K562 (cell line): ENCODE data around the gene PLK1. TPM values are rescaled to one million over a fixed set of nuclear protein-coding genes. Genes with fewer than 3 reads are reported as not detected.
A peak's percentile ranks its signal among the peaks of the same experiment; 100 is the strongest.

Source experiments
- ASH1L ChIP-seq: fragments of 450-650 bp; IDR thresholded peaks from 2 replicates; pipeline ENCODE4 v1.6.1; 2018; ENCODE audit warnings: borderline replicate concordance, mild to moderate bottlenecking, low read depth; ENCODE audit not compliant: partially characterized antibody
- ATF6 ChIP-seq: sonication (generic); formaldehyde crosslinking; IDR thresholded peaks from 2 replicates; pipeline ENCODE4 v1.4.0; 2020; ENCODE audit warnings: mild to moderate bottlenecking, missing genetic modification reagents
- BCLAF1 ChIP-seq, 2 experiments: fragments of 450-650 bp in 1 of 2; IDR thresholded peaks; 2 replicates each; pipeline ENCODE4 v1.6.1; 2011 to 2017; ENCODE audit warnings: low read depth in 2 of 2, antibody characterized with exemption in 1 of 2, borderline replicate concordance in 1 of 2, low read length in 1 of 2, mild to moderate bottlenecking in 1 of 2, mixed read lengths in 1 of 2; ENCODE audit not compliant: control insufficient read depth in 1 of 2
- CREB3L1 ChIP-seq: fragments of 450-650 bp; IDR thresholded peaks from 2 replicates; pipeline ENCODE4 v1.6.1; 2014; ENCODE audit warnings: low read depth, mild to moderate bottlenecking, moderate library complexity, borderline replicate concordance
- CREM ChIP-seq: IDR thresholded peaks from 2 replicates; pipeline ENCODE4 v1.6.1; 2014; ENCODE audit warnings: antibody characterized with exemption, low read depth
- FOXJ2 ChIP-seq: fragments of 200-800 bp; sonication (Bioruptor generic); IDR thresholded peaks from 2 replicates; pipeline ENCODE4 v1.6.1; 2016; ENCODE audit warnings: missing genetic modification characterization, missing compliant biosample characterization
- GATA2 ChIP-seq: sonication (generic); formaldehyde crosslinking; IDR thresholded peaks from 2 replicates; pipeline ENCODE4 v1.4.0; 2020; ENCODE audit warnings: mild to moderate bottlenecking, missing genetic modification reagents
- HDAC6 ChIP-seq: IDR thresholded peaks from 2 replicates; pipeline ENCODE4 v1.6.1; 2012; ENCODE audit warnings: low read depth, mild to moderate bottlenecking, control low read depth, inconsistent platforms, low read length, moderate library complexity
- HMG20B ChIP-seq: fragments of 250-450 bp; sonication (Bioruptor Pico); IDR thresholded peaks from 2 replicates; pipeline ENCODE4 v1.5.0; 2021; ENCODE audit warnings: mild to moderate bottlenecking
- OTX1 ChIP-seq: fragments of 450-650 bp; formaldehyde crosslinking; IDR thresholded peaks from 2 replicates; pipeline ENCODE4 v1.4.0; 2022; ENCODE audit warnings: mild to moderate bottlenecking
- RFX5 ChIP-seq: IDR thresholded peaks from 2 replicates; pipeline ENCODE4 v1.6.1; 2011; ENCODE audit warnings: low read depth, mild to moderate bottlenecking, improper control_type of control experiment, low read length
- TEAD4 ChIP-seq, 2 experiments: sonication (generic) in 1 of 2; formaldehyde crosslinking in 1 of 2; IDR thresholded peaks; 2 replicates each; pipeline versions ENCODE4 v1.6.1 to v1.8.0; 2012 to 2022; ENCODE audit warnings: borderline replicate concordance in 1 of 2, inconsistent platforms in 1 of 2, low read length in 1 of 2, mild to moderate bottlenecking in 1 of 2, missing genetic modification reagents in 1 of 2
- THRB ChIP-seq: fragments of 450-650 bp; formaldehyde crosslinking; conservative IDR thresholded peaks from 2 replicates; pipeline ENCODE4 v1.4.0; 2022; ENCODE audit warnings: mild to moderate bottlenecking, missing genetic modification characterization
- ZBED1 ChIP-seq: IDR thresholded peaks from 2 replicates; pipeline ENCODE4 v1.6.1; 2014
- ZC3H8 ChIP-seq: fragments of 450-650 bp; IDR thresholded peaks from 2 replicates; pipeline ENCODE4 v1.6.1; 2017
- ZNF584 ChIP-seq: fragments of 200-800 bp; sonication (Bioruptor generic); IDR thresholded peaks from 2 replicates; pipeline ENCODE4 v1.6.1; 2016; ENCODE audit warnings: low read depth, mild to moderate bottlenecking, missing genetic modification characterization, missing compliant biosample characterization
- ZNF655 ChIP-seq: fragments of 250-450 bp; sonication (Bioruptor Pico); IDR thresholded peaks from 2 replicates; pipeline ENCODE4 v1.5.0; 2021
- polyA plus RNA-seq, 8 experiments: library from polyadenylated mRNA; depleted of rRNA in 4 of 8; stranded (reverse) in 5 of 8; unstranded in 3 of 8; fragments of >200 nt; fragmentation: Nextera tagmentation in 2 of 8; fragmentation: Illumina TruSeq in 1 of 8; extraction: Ambion mirVana in 2 of 8; extraction: Trizol in 1 of 8; gene quantifications; 2 replicates each; pipeline versions ENCODE4 v1.2.1 to v1.2.3, GENCODE V29; 2011 to 2014; ENCODE audit warnings: inconsistent platforms in 1 of 8, missing spikeins in 1 of 8
- total RNA-seq, 7 experiments: library from RNA; depleted of rRNA in 6 of 7; stranded (reverse); fragments of >200 nt in 6 of 7; fragmentation: Illumina TruSeq in 2 of 7; extraction: Trizol in 2 of 7; gene quantifications; 2 replicates each; pipeline versions ENCODE4 v1.2.1 to v1.2.3, GENCODE V29; 2011 to 2021; ENCODE audit warnings: low replicate concordance in 1 of 7

PLK1 gene
- total and polyA plus RNA-seq, 9 of the 15 experiments (the other 6 are each of a cell fraction or from before 2014, with no cell fraction given), result 13.6 to 212 (median 45.5) TPM

- TF ChIP-seq RFX5 (no peak), ATF6 (CRISPR knock-in tag) (no peak), FOXJ2 (no peak), CREM (no peak), TEAD4 (IDR thresholded peaks at IDR 0.05; ENCODE audit: low read length) (peak; percentile 97), TEAD4 (CRISPR knock-in tag; IDR thresholded peaks at IDR 0.05; ENCODE audit: borderline replicate concordance) (no peak), ZNF655 (no peak), HDAC6 (no peak), ZBED1 (no peak), HMG20B (CRISPR knock-in tag) (no peak), GATA2 (CRISPR knock-in tag) (peak; percentile 95), ZNF584 (CRISPR knock-in tag) (no peak), ASH1L (no peak), OTX1 (no peak), ZC3H8 (no peak), BCLAF1 (IDR thresholded peaks at IDR 0.05; ENCODE audit: borderline replicate concordance in 1 of 2, control insufficient read depth in 1 of 2, low read depth in 2 of 2, low read length in 1 of 2) (no peak), CREB3L1 (no peak), THRB (CRISPR knock-in tag) (no peak)
Measured at GRCh38 chr16:23667355-23667659, 11.4 kb upstream of the PLK1 start (continued).
